Superior temporal gyrus (tissue), 1 donor: ENCODE results near the gene PRKACA.

Experiments
- DNase-seq: peaks from one replicate; pipeline ENCODE4 v3.0.0-alpha.2; 2016; ENCODE audit errors: extremely low spot score

Gene PRKACA

GRCh38 chr19:14116918-14117578 is 514 bp downstream of the PRKACA start:
- DNase-seq = no peak

GRCh38 chr19:14116525-14116917 is 1.0 kb downstream of the PRKACA start:
- no peak for DNase-seq

- no peak for DNase-seq
These were observed 1.8 kb downstream of the PRKACA start for GRCh38 chr19:14115756-14116155.

GRCh38 chr19:14114854-14115253 is 2.7 kb downstream of the PRKACA start:
- DNase-seq = no peak

- no peak for DNase-seq
These were observed 3.1 kb downstream of the PRKACA start for GRCh38 chr19:14114439-14114838.

- no peak for DNase-seq
These were observed 3.7 kb downstream of the PRKACA start for GRCh38 chr19:14113762-14114414.

GRCh38 chr19:14112809-14113385 is 4.7 kb downstream of the PRKACA start:
- DNase-seq = no peak

- no peak for DNase-seq
These were observed 5.3 kb downstream of the PRKACA start for GRCh38 chr19:14112051-14112808.

GRCh38 chr19:14111486-14111885 is 6.1 kb downstream of the PRKACA start:
- no peak for DNase-seq

- no peak for DNase-seq
These were observed 6.9 kb downstream of the PRKACA start for GRCh38 chr19:14110650-14111049.

- no peak for DNase-seq
These were observed 9.7 kb downstream of the PRKACA start for GRCh38 chr19:14107581-14108461.

GRCh38 chr19:14106840-14107239 is 10.7 kb downstream of the PRKACA start:
- DNase-seq = no peak

- DNase-seq = no peak
These were observed 11.9 kb downstream of the PRKACA start for GRCh38 chr19:14105680-14106079.

GRCh38 chr19:14103310-14103709 is 14.3 kb downstream of the PRKACA start:
- no peak for DNase-seq

GRCh38 chr19:14102756-14103155 is 14.8 kb downstream of the PRKACA start:
- no peak for DNase-seq

GRCh38 chr19:14102102-14102696 is 15.4 kb downstream of the PRKACA start:
- DNase-seq = no peak

- DNase-seq = no peak
These were observed 16.5 kb downstream of the PRKACA start for GRCh38 chr19:14101003-14101545.

GRCh38 chr19:14097532-14098151 is 19.9 kb downstream of the PRKACA start:
- no peak for DNase-seq

GRCh38 chr19:14096272-14096992 is 21.1 kb downstream of the PRKACA start:
- no peak for DNase-seq

- DNase-seq = no peak
These were observed 22.7 kb downstream of the PRKACA start for GRCh38 chr19:14094854-14095253.
